Keratinocyte (primary cell): ENCODE results near the gene CBR3. TPM values are rescaled to one million over a fixed set of nuclear protein-coding genes. Genes with fewer than 3 reads are reported as not detected.

ENCODE experiments used
- DNase-seq: peaks from one replicate; pipeline ENCODE4 v3.0.0-alpha.2; 2011; ENCODE audit warnings: low read depth, missing footprints, low spot score
- FAIRE-seq: peaks from 2 replicates; lab custom pipeline; 2011; peaks lifted over from hg19 to GRCh38; lab: Jason Lieb, UNC
- H2AFZ ChIP-seq: 2 replicates; pipeline ENCODE4 v1.6.0; 2012; ENCODE audit warnings: low read length, control low read depth, inconsistent platforms; ENCODE audit not compliant: control insufficient read depth
- H3K27ac ChIP-seq: 2 replicates; pipeline ENCODE4 v1.5.1; 2011; ENCODE audit warnings: low read length; ENCODE audit not compliant: control insufficient read depth, insufficient read depth
- H3K27me3 ChIP-seq: 3 replicates; pipeline ENCODE4 v1.6.0; 2011; ENCODE audit warnings: low read length; ENCODE audit not compliant: control insufficient read depth, insufficient read depth; ENCODE audit errors: extremely low read depth
- H3K36me3 ChIP-seq, 2 experiments: 2 replicates in 1 of 2; 3 replicates in 1 of 2; pipeline ENCODE4 v1.5.1; 2011; ENCODE audit warnings: low read length in 2 of 2, mild to moderate bottlenecking in 1 of 2; ENCODE audit not compliant: control insufficient read depth in 2 of 2, insufficient read depth in 2 of 2; ENCODE audit errors: extremely low read depth in 1 of 2
- H3K4me1 ChIP-seq: 3 replicates; pipeline ENCODE4 v1.5.1; 2011; ENCODE audit warnings: low read length; ENCODE audit not compliant: control insufficient read depth, insufficient read depth; ENCODE audit errors: extremely low read depth
- H3K4me2 ChIP-seq: 3 replicates; pipeline ENCODE4 v1.6.0; 2011; ENCODE audit warnings: low read depth, low read length; ENCODE audit not compliant: control insufficient read depth, insufficient read depth; ENCODE audit errors: extremely low read depth
- H3K4me3 ChIP-seq, 3 experiments: fragments of 200-600 bp in 1 of 3; sonication (generic) in 1 of 3; 2 replicates in 2 of 3; 3 replicates in 1 of 3; pipeline ENCODE4 v1.5.1; 2011 to 2016; ENCODE audit warnings: low read length in 3 of 3, mild to moderate bottlenecking in 3 of 3, control low read depth in 2 of 3, inconsistent platforms in 1 of 3, low read depth in 1 of 3, mixed read lengths in 1 of 3, mixed run types in 1 of 3, moderate library complexity in 1 of 3; ENCODE audit not compliant: control insufficient read depth in 2 of 3, insufficient read depth in 2 of 3; ENCODE audit errors: extremely low read depth in 1 of 3
- H3K79me2 ChIP-seq: 2 replicates; pipeline ENCODE4 v1.6.0; 2012; ENCODE audit warnings: low read length; ENCODE audit not compliant: control insufficient read depth, insufficient read depth
- H3K9ac ChIP-seq: 3 replicates; pipeline ENCODE4 v1.6.0; 2011; ENCODE audit warnings: low read length; ENCODE audit not compliant: control insufficient read depth, insufficient read depth; ENCODE audit errors: extremely low read depth
- H3K9me1 ChIP-seq: 3 replicates; pipeline ENCODE4 v1.6.0; 2011; ENCODE audit warnings: low read length; ENCODE audit not compliant: control insufficient read depth, insufficient read depth; ENCODE audit errors: extremely low read depth
- H3K9me3 ChIP-seq: 2 replicates; pipeline ENCODE4 v1.5.1; 2012; ENCODE audit warnings: low read depth, low read length; ENCODE audit not compliant: control insufficient read depth
- H4K20me1 ChIP-seq: 3 replicates; pipeline ENCODE4 v1.6.0; 2011; ENCODE audit warnings: low read length; ENCODE audit not compliant: control insufficient read depth, insufficient read depth; ENCODE audit errors: extremely low read depth
- EZH2 ChIP-seq: IDR thresholded peaks from one replicate; pipeline ENCODE4 v1.6.1; 2012; ENCODE audit warnings: inconsistent platforms, mild to moderate bottlenecking, low read length, moderate library complexity
- dilution Hi-C: fragments of 300-500 bp; cut with MboI; formaldehyde crosslinking; loops from one replicate; pipeline ENCODE4 v1.7.0; 2020; ENCODE audit warnings: low sequenced_read_pairs; ENCODE audit not compliant: extremely low pct_ligation_motif_present
- polyA plus RNA-seq, 5 experiments: library from polyadenylated mRNA; depleted of rRNA in 3 of 5; stranded (reverse) in 3 of 5; stranded (forward) in 1 of 5; unstranded in 1 of 5; fragments of >200 nt; gene quantifications; 1 replicate in 1 of 5; 2 replicates in 3 of 5; 3 replicates in 1 of 5; pipeline versions ENCODE4 v1.2.1 to v1.2.3, GENCODE V29; 2011 to 2012; ENCODE audit warnings: missing spikeins in 2 of 5, low read depth in 1 of 5, low replicate concordance in 1 of 5
- TF ChIP-seq, protein P1 (sequence below), 3 experiments: IDR thresholded peaks in 1 of 3; conservative IDR thresholded peaks in 1 of 3; optimal IDR thresholded peaks in 1 of 3; 2 replicates in 2 of 3; 3 replicates in 1 of 3; pipeline versions ENCODE3 to v1.5.1; 2011; ENCODE audit warnings: low read length in 3 of 3, mild to moderate bottlenecking in 3 of 3, moderate library complexity in 2 of 3, control low read depth in 1 of 3, inconsistent platforms in 1 of 3; ENCODE audit not compliant: insufficient read depth in 2 of 3; ENCODE audit errors: extremely low read depth in 1 of 3

Gene CBR3
- polyA plus RNA-seq, 1 donor (not counting 4 experiments of a cell fraction or from before 2014, with no cell fraction given) = 1.3 TPM

DNA sequence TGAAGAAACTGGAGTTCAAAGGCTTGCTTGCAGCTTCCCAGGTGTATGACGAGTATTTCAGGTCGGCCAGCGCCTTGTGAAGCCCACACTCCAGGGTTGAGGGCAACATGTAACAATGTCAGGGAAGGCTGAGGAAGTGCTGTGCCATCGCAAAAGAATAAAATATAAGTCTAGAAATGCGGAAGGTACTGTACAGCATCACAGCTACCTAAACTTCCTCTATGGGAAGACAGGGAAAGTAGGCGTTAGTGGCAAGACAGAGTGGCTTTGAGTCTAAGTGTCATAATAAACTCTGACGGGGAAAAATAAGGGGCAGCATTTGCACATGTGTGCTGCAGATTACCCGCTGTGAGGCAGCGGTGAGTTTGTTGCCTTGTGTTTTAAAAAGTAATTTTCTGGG lies 50.6 kb downstream of the CBR3 start:
- no peak overlapping the region for H3K4me3 ChIP-seq
- FAIRE-seq = no peak

DNA sequence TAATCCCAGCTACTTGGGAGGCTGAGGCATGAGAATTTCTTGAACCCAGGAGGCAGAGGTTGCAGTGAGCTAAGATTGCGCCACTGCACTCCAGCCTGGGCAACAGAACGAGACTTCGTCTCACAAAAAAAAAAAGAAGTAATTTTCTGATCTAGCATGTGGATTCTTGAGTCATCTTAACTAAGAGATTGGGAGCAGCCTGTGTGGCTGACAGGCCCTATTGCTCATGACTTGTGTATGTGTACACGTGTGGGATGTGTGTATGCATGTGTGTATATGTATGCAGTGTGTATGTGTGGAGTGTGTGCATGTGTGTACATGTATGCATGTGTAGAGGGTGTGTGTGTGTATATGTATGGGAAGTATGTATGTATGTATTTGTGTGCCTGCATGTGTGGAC lies 51.2 kb downstream of the CBR3 start:
- Histone ChIP-seq H3K27me3 (no peaks in the 10 kb centered on the region), H3K27ac (no peak overlapping the region), H3K4me2 (no peak overlapping the region), H3K4me1 (peaks cover 6% of the 10 kb centered on the region), H3K9me3 (no peaks in the 10 kb centered on the region), H4K20me1 (no peaks in the 10 kb centered on the region), H3K9ac (no peak overlapping the region), H3K79me2 (no peaks in the 10 kb centered on the region), H3K36me3 (no peaks in the 10 kb centered on the region), H3K4me3 (no peak overlapping the region), H2AFZ (no peak overlapping the region), H3K9me1 (no peaks in the 10 kb centered on the region)
- DNase-seq = no peak
- dilution Hi-C loops = no loop called here
- TF ChIP-seq, protein P1, sequence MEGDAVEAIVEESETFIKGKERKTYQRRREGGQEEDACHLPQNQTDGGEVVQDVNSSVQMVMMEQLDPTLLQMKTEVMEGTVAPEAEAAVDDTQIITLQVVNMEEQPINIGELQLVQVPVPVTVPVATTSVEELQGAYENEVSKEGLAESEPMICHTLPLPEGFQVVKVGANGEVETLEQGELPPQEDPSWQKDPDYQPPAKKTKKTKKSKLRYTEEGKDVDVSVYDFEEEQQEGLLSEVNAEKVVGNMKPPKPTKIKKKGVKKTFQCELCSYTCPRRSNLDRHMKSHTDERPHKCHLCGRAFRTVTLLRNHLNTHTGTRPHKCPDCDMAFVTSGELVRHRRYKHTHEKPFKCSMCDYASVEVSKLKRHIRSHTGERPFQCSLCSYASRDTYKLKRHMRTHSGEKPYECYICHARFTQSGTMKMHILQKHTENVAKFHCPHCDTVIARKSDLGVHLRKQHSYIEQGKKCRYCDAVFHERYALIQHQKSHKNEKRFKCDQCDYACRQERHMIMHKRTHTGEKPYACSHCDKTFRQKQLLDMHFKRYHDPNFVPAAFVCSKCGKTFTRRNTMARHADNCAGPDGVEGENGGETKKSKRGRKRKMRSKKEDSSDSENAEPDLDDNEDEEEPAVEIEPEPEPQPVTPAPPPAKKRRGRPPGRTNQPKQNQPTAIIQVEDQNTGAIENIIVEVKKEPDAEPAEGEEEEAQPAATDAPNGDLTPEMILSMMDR (optimal IDR thresholded peaks at IDR 0.05 in 1 of 3, IDR thresholded peaks at IDR 0.05 in 1 of 3, conservative IDR thresholded peaks at IDR 0.05 in 1 of 3; ENCODE audit: extremely low read depth in 1 of 3, insufficient read depth in 2 of 3, low read length in 3 of 3) = no peak
- no peak for TF ChIP-seq EZH2
- FAIRE-seq = no peak

More for the DNA sequence above, 50.6 kb downstream of the CBR3 start:
- no peak for TF ChIP-seq EZH2
- Histone ChIP-seq H3K4me1 (peaks cover 6% of the 10 kb centered on the region), H3K9me3 (no peaks in the 10 kb centered on the region), H3K36me3 (no peaks in the 10 kb centered on the region), H3K27ac (no peak overlapping the region), H2AFZ (no peak overlapping the region), H3K9ac (no peak overlapping the region), H3K9me1 (no peaks in the 10 kb centered on the region), H3K27me3 (no peaks in the 10 kb centered on the region), H3K4me2 (no peak overlapping the region), H3K79me2 (no peaks in the 10 kb centered on the region), H4K20me1 (no peaks in the 10 kb centered on the region)
- dilution Hi-C loops = no loop called here
- no peak for DNase-seq
